ENCODE measurements around the gene MYO18B.
A peak's percentile ranks its signal among the peaks of the same experiment; 100 is the strongest.

Gene MYO18B

GRCh38 chr22:26004477-26004876 lies 262.5 kb downstream of the MYO18B start:
- DNase-seq, result no peak

GRCh38 chr22:26008587-26008986 lies 266.6 kb downstream of the MYO18B start:
- DNase-seq, result no peak

GRCh38 chr22:26016916-26017315 lies 274.9 kb downstream of the MYO18B start:
- no peak for DNase-seq

GRCh38 chr22:26017932-26018331 lies 275.9 kb downstream of the MYO18B start:
- DNase-seq, result no peak

GRCh38 chr22:26019596-26019995 lies 277.6 kb downstream of the MYO18B start:
- DNase-seq, result no peak

- no peak for DNase-seq
Measured at GRCh38 chr22:26021516-26021915, 279.5 kb downstream of the MYO18B start.

- DNase-seq, result no peak
Measured at GRCh38 chr22:26023104-26023775, 281.3 kb downstream of the MYO18B start.

GRCh38 chr22:26025626-26026025 lies 283.6 kb downstream of the MYO18B start:
- DNase-seq, result no peak

GRCh38 chr22:26027341-26027740 lies 285.4 kb downstream of the MYO18B start:
- no peak for DNase-seq

- no peak for DNase-seq
Measured at GRCh38 chr22:26031641-26032040, 289.7 kb downstream of the MYO18B start.

- DNase-seq, result peak in 1 of 2 experiments; percentile 15
Measured at GRCh38 chr22:26033071-26033470, 291.1 kb downstream of the MYO18B start.

- DNase-seq, result no peak
Measured at GRCh38 chr22:26033586-26033985, 291.6 kb downstream of the MYO18B start.

GRCh38 chr22:26035523-26035922 lies 293.5 kb downstream of the MYO18B start:
- no peak for DNase-seq

GRCh38 chr22:26038365-26038764 lies 296.4 kb downstream of the MYO18B start:
- no peak for DNase-seq

- no peak for DNase-seq
Measured at GRCh38 chr22:26041931-26042330, 299.9 kb downstream of the MYO18B start.

- DNase-seq, result no peak
Measured at GRCh38 chr22:26043031-26043430, 301.0 kb downstream of the MYO18B start.

GRCh38 chr22:26045051-26045450 lies 303.1 kb downstream of the MYO18B start:
- DNase-seq, result no peak

GRCh38 chr22:26045860-26046259 lies 303.9 kb downstream of the MYO18B start:
- no peak for DNase-seq

- no peak for DNase-seq
Measured at GRCh38 chr22:26047516-26047915, 305.5 kb downstream of the MYO18B start.

GRCh38 chr22:26047920-26048319 lies 305.9 kb downstream of the MYO18B start:
- DNase-seq, result no peak

GRCh38 chr22:26050079-26050478 lies 308.1 kb downstream of the MYO18B start:
- DNase-seq, result no peak

- DNase-seq, result no peak
Measured at GRCh38 chr22:26053737-26054316, 311.8 kb downstream of the MYO18B start.

- DNase-seq, result no peak
Measured at GRCh38 chr22:26054841-26055605, 313.0 kb downstream of the MYO18B start.

- DNase-seq, result no peak
Measured at GRCh38 chr22:26055693-26056092, 313.7 kb downstream of the MYO18B start.
